Astrocyte (in vitro differentiated cells and primary cell): ENCODE measurements around the gene GOLGA8J. TPM values are rescaled to one million over a fixed set of nuclear protein-coding genes. Genes with fewer than 3 reads are reported as not detected.
"Not testable (repeated sequence)": the region's sequence is repeated elsewhere in the genome, so short reads cannot be mapped to it uniquely, and the experiment has no call there.

Experiments used
- DNase-seq: peaks from one replicate; pipeline ENCODE4 v3.0.0-alpha.2; 2010; ENCODE audit warnings: low read depth
- FAIRE-seq: peaks from 2 replicates; lab custom pipeline; 2011; peaks lifted over from hg19 to GRCh38; lab: Jason Lieb, UNC
- H2AFZ ChIP-seq: 2 replicates; pipeline ENCODE4 v1.6.0; 2012; ENCODE audit warnings: low read depth, low read length, inconsistent platforms
- H3K27ac ChIP-seq: 2 replicates; pipeline ENCODE4 v1.5.1; 2011; ENCODE audit warnings: low read depth, low read length, inconsistent platforms
- H3K27me3 ChIP-seq: 2 replicates; pipeline ENCODE4 v1.6.0; 2011; ENCODE audit warnings: low read length, inconsistent platforms; ENCODE audit not compliant: insufficient read depth
- H3K36me3 ChIP-seq: 2 replicates; pipeline ENCODE4 v1.5.1; 2011; ENCODE audit warnings: low read length, inconsistent platforms; ENCODE audit not compliant: insufficient read depth
- H3K4me1 ChIP-seq: 2 replicates; pipeline ENCODE4 v1.5.1; 2011; ENCODE audit warnings: low read length, inconsistent platforms; ENCODE audit not compliant: insufficient read depth
- H3K4me2 ChIP-seq: 2 replicates; pipeline ENCODE4 v1.6.0; 2012; ENCODE audit warnings: low read length, inconsistent platforms
- H3K4me3 ChIP-seq: 2 replicates; pipeline ENCODE4 v1.5.1; 2011; ENCODE audit warnings: low read depth, mild to moderate bottlenecking, low read length, inconsistent platforms; ENCODE audit not compliant: insufficient read depth
- H3K79me2 ChIP-seq: 2 replicates; pipeline ENCODE4 v1.6.0; 2012; ENCODE audit warnings: mild to moderate bottlenecking, low read length, inconsistent platforms; ENCODE audit not compliant: insufficient read depth
- H3K9ac ChIP-seq: 2 replicates; pipeline ENCODE4 v1.6.0; 2012; ENCODE audit warnings: mild to moderate bottlenecking, low read length, inconsistent platforms
- H3K9me3 ChIP-seq: 2 replicates; pipeline ENCODE4 v1.5.1; 2012; ENCODE audit warnings: low read depth, mild to moderate bottlenecking, low read length, inconsistent platforms; ENCODE audit not compliant: insufficient read depth
- H4K20me1 ChIP-seq: 2 replicates; pipeline ENCODE4 v1.6.0; 2012; ENCODE audit warnings: low read length, inconsistent platforms; ENCODE audit not compliant: insufficient read depth
- H3K27ac Mint-ChIP-seq: one replicate; pipeline ENCODE4 v1.8.0; 2021; ENCODE audit warnings: mild to moderate bottlenecking, mixed read lengths; ENCODE audit not compliant: unreplicated experiment
- H3K27me3 Mint-ChIP-seq: one replicate; pipeline ENCODE4 v1.8.0; 2021; ENCODE audit warnings: low read depth, mixed read lengths; ENCODE audit not compliant: unreplicated experiment
- H3K36me3 Mint-ChIP-seq: one replicate; pipeline ENCODE4 v1.8.0; 2021; ENCODE audit warnings: low read depth, mixed read lengths; ENCODE audit not compliant: unreplicated experiment
- H3K4me1 Mint-ChIP-seq: one replicate; pipeline ENCODE4 v1.8.0; 2021; ENCODE audit warnings: low read depth, mixed read lengths; ENCODE audit not compliant: unreplicated experiment
- H3K4me3 Mint-ChIP-seq: one replicate; pipeline ENCODE4 v1.8.0; 2021; ENCODE audit warnings: mild to moderate bottlenecking, moderate library complexity, mixed read lengths; ENCODE audit not compliant: unreplicated experiment
- H3K9me3 Mint-ChIP-seq: one replicate; pipeline ENCODE4 v1.8.0; 2021; ENCODE audit warnings: mild to moderate bottlenecking, mixed read lengths; ENCODE audit not compliant: unreplicated experiment
- CTCF ChIP-seq: IDR thresholded peaks from 2 replicates; pipeline ENCODE4 v1.5.1; 2011; ENCODE audit warnings: low read depth, mild to moderate bottlenecking, inconsistent platforms, low read length, moderate library complexity; ENCODE audit not compliant: insufficient read depth
- EZH2 ChIP-seq: IDR thresholded peaks from 2 replicates; pipeline ENCODE4 v1.6.1; 2012; ENCODE audit warnings: mild to moderate bottlenecking, low read length, inconsistent platforms; ENCODE audit not compliant: insufficient read depth
- total RNA-seq: library from RNA; stranded (reverse); gene quantifications from 2 replicates; pipeline ENCODE4 v1.2.1, GENCODE V29; 2021

The GOLGA8J gene
- total RNA-seq, 1 donor from 2014 or later: not detected

GRCh38 chr15:30042556-30042955, 40.2 kb upstream of the GOLGA8J start:
- TF ChIP-seq EZH2 (no peak), CTCF (no peak)
- peak; percentile 82 for DNase-seq
- H3K4me1 ChIP-seq: peaks cover 3% of the 10 kb centered on the region
- H3K9ac ChIP-seq: no peak overlapping the region
- H3K9me3 ChIP-seq: no peaks in the 10 kb centered on the region
- no peak for FAIRE-seq
- no peaks in the 10 kb centered on the region for H3K4me1 Mint-ChIP-seq
- H3K9me3 Mint-ChIP-seq: peaks cover 1% of the 10 kb centered on the region
- peak overlapping the region; percentile 26 for H3K4me2 ChIP-seq
- H3K27ac ChIP-seq: no peak overlapping the region
- no peaks in the 10 kb centered on the region for H3K36me3 ChIP-seq
- no peaks in the 10 kb centered on the region for H3K27me3 Mint-ChIP-seq
- no peaks in the 10 kb centered on the region for H3K36me3 Mint-ChIP-seq
- no peak overlapping the region for H3K27ac Mint-ChIP-seq
- no peaks in the 10 kb centered on the region for H3K79me2 ChIP-seq
- no peak overlapping the region for H2AFZ ChIP-seq
- H3K4me3 ChIP-seq: no peak overlapping the region
- H3K27me3 ChIP-seq: no peaks in the 10 kb centered on the region
- no peak overlapping the region for H3K4me3 Mint-ChIP-seq
- no peaks in the 10 kb centered on the region for H4K20me1 ChIP-seq

GRCh38 chr15:30043211-30043655, 39.5 kb upstream of the GOLGA8J start:
- H3K4me3 ChIP-seq: no peak overlapping the region
- no peaks in the 10 kb centered on the region for H3K27me3 Mint-ChIP-seq
- no peaks in the 10 kb centered on the region for H3K79me2 ChIP-seq
- no peaks in the 10 kb centered on the region for H3K36me3 Mint-ChIP-seq
- H3K4me1 Mint-ChIP-seq: no peaks in the 10 kb centered on the region
- DNase-seq (peak; percentile 29), FAIRE-seq (no peak)
- H3K4me1 ChIP-seq: peaks cover 3% of the 10 kb centered on the region
- H3K27ac ChIP-seq: no peak overlapping the region
- TF ChIP-seq CTCF: peak; percentile 19
- no peak for TF ChIP-seq EZH2
- H3K4me2 ChIP-seq: peak overlapping the region; percentile 26
- no peaks in the 10 kb centered on the region for H3K9me3 ChIP-seq
- H3K4me3 Mint-ChIP-seq: no peak overlapping the region
- H3K27ac Mint-ChIP-seq: no peak overlapping the region
- no peak overlapping the region for H3K9ac ChIP-seq
- no peaks in the 10 kb centered on the region for H3K27me3 ChIP-seq
- no peaks in the 10 kb centered on the region for H3K36me3 ChIP-seq
- H2AFZ ChIP-seq: no peak overlapping the region
- no peaks in the 10 kb centered on the region for H3K9me3 Mint-ChIP-seq
- H4K20me1 ChIP-seq: no peaks in the 10 kb centered on the region

- H3K27ac Mint-ChIP-seq: no peak overlapping the region
- DNase-seq: no peak
- Histone ChIP-seq H3K4me2 (no peak overlapping the region), H2AFZ (no peak overlapping the region), H3K36me3 (no peaks in the 10 kb centered on the region), H3K27me3 (no peaks in the 10 kb centered on the region), H3K4me3 (no peak overlapping the region), H3K4me1 (peaks cover 3% of the 10 kb centered on the region), H3K9ac (no peak overlapping the region), H3K9me3 (no peaks in the 10 kb centered on the region), H4K20me1 (no peaks in the 10 kb centered on the region), H3K27ac (no peak overlapping the region), H3K79me2 (no peaks in the 10 kb centered on the region)
- no peak overlapping the region for H3K4me3 Mint-ChIP-seq
- TF ChIP-seq EZH2 (no peak), CTCF (no peak)
- FAIRE-seq: no peak
- no peaks in the 10 kb centered on the region for H3K9me3 Mint-ChIP-seq
- H3K4me1 Mint-ChIP-seq: no peaks in the 10 kb centered on the region
- no peaks in the 10 kb centered on the region for H3K36me3 Mint-ChIP-seq
- no peaks in the 10 kb centered on the region for H3K27me3 Mint-ChIP-seq
Measured at GRCh38 chr15:30044377-30044776, 38.4 kb upstream of the GOLGA8J start.

- DNase-seq, H3K4me1 Mint-ChIP-seq, H3K9ac ChIP-seq, H2AFZ ChIP-seq, FAIRE-seq, H3K27ac Mint-ChIP-seq, H3K27me3 Mint-ChIP-seq, H3K9me3 ChIP-seq, H3K4me1 ChIP-seq, H3K36me3 Mint-ChIP-seq, H4K20me1 ChIP-seq, H3K9me3 Mint-ChIP-seq, H3K79me2 ChIP-seq, H3K4me2 ChIP-seq, H3K36me3 ChIP-seq, H3K27me3 ChIP-seq, H3K4me3 ChIP-seq, H3K27ac ChIP-seq, H3K4me3 Mint-ChIP-seq: not testable (repeated sequence)
Measured at GRCh38 chr15:30044826-30045225, 37.9 kb upstream of the GOLGA8J start.
